Testis (tissue), 3 donors: Measurements from ENCODE around the gene SPG11. TPM values are rescaled to one million over a fixed set of nuclear protein-coding genes. Genes with fewer than 3 reads are reported as not detected.
"Not testable (repeated sequence)": the region's sequence is repeated elsewhere in the genome, so short reads cannot be mapped to it uniquely, and the experiment has no call there.

Experiments
- DNase-seq: peaks from one replicate; pipeline ENCODE4 v3.0.0-alpha.2; 2019
- H3K27ac ChIP-seq, 2 donors: fragments of 200-600 bp; sonication (generic); one replicate each; pipeline ENCODE4 v1.5.1; 2019
- H3K27me3 ChIP-seq: fragments of 200-600 bp; sonication (generic); one replicate; pipeline ENCODE4 v1.5.1; 2019
- H3K36me3 ChIP-seq: fragments of 200-600 bp; sonication (generic); one replicate; pipeline ENCODE4 v1.5.1; 2017; ENCODE audit warnings: low read depth; ENCODE audit errors: missing control alignments
- H3K4me1 ChIP-seq: fragments of 200-600 bp; sonication (generic); one replicate; pipeline ENCODE4 v1.5.1; 2019
- H3K4me3 ChIP-seq, 2 donors: fragments of 200-600 bp; sonication (generic); one replicate each; pipeline ENCODE4 v1.5.1; 2017 to 2019
- H3K9me3 ChIP-seq: fragments of 200-600 bp; sonication (generic); one replicate; pipeline ENCODE4 v1.5.1; 2017
- POLR2A ChIP-seq: fragments of 450-650 bp; IDR thresholded peaks from one replicate; pipeline ENCODE4 v1.6.1; 2017; ENCODE audit warnings: antibody characterized with exemption, mild to moderate bottlenecking, moderate library complexity
- WGBS, 2 donors: methylation state at CpG; one replicate each; pipeline ENCODE4 v1.1.5; 2018; 5-methylcytosine and 5-hydroxymethylcytosine counted together
- intact Hi-C: fragments of 100-400 bp; cut with DNase I; formaldehyde crosslinking; loops from one replicate; pipeline ENCODE4 v1.15.1; 2023; ENCODE audit warnings: low total_unique reads
- polyA plus RNA-seq: library from polyadenylated mRNA; stranded (reverse); fragments of 350-450 nt; fragmentation: Illumina TruSeq; extraction: RNeasy Lipid Tissue Mini Kit (QIAGEN cat#74804); gene quantifications from one replicate; pipeline ENCODE4 v1.2.3, GENCODE V29; 2014; ENCODE audit warnings: low read depth, low replicate concordance; ENCODE audit not compliant: insufficient read depth
- total RNA-seq, 2 donors: library from RNA; depleted of rRNA; stranded (reverse); fragments of >200 nt; gene quantifications; one replicate each; pipeline ENCODE4 v1.2.3, GENCODE V29; 2016
- TF ChIP-seq, protein P1 (sequence below), 3 experiments: fragments of 450-650 bp in 2 of 3; fragments of 200-600 bp in 1 of 3; sonication (generic) in 1 of 3; IDR thresholded peaks; one replicate each; pipeline ENCODE4 v1.5.1; 2016 to 2019; ENCODE audit warnings: antibody characterized with exemption in 3 of 3, mild to moderate bottlenecking in 2 of 3, moderate library complexity in 1 of 3

The SPG11 gene
- total and polyA plus RNA-seq, 3 donors from 2014 or later = 89.6 to 137 (median 127) TPM

DNA sequence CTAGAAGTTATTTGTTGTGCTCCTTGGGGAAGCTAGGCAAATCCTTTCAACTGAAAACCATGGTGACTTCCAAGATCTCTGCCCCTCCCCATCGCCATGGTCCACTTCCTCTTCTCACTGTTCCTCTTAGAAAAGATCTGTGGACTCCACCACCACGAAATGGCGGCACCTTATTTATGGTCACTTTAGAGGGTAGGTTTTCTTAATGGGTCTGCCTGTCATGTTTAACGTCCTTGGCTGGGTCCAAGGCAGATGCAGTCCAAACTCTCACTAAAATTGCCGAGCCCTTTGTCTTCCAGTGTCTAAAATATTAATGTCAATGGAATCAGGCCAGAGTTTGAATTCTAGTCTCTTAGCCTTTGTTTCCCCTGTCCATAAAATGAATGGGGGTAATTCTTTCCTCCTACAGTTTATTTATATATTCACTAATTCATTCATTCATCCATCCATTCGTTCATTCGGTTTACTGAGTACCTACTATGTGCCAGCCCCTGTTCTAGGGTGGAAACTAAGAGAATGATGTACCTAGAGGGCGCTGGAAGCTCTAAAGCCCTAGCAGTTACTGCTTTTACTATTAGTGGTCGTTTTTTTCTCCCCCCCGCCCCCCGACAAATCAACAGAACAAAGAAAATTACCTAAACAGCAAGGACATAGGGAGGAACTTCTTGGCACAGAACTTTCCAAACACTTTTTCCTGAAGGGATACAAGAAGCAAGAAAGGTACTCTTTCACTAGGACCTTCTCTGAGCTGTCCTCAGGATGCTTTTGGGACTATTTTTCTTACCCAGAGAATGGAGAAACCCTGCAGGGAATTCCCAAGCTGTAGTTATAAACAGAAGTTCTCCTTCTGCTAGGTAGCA is 47.0 kb upstream of the SPG11 start:
- Histone ChIP-seq H3K27ac (peak overlapping the region; percentile 98 to 99), H3K4me1 (peaks cover 3% of the 10 kb centered on the region), H3K4me3 (peak overlapping the region; percentile 92 to 97), H3K27me3 (no peaks in the 10 kb centered on the region), H3K36me3 (no peaks in the 10 kb centered on the region), H3K9me3 (no peaks in the 10 kb centered on the region)
- WGBS, 2 donors = 13 to 20% methylated on average over 11 of the region's 11 CpGs
- intact Hi-C loops = no loop called here
- TF ChIP-seq, protein P1, sequence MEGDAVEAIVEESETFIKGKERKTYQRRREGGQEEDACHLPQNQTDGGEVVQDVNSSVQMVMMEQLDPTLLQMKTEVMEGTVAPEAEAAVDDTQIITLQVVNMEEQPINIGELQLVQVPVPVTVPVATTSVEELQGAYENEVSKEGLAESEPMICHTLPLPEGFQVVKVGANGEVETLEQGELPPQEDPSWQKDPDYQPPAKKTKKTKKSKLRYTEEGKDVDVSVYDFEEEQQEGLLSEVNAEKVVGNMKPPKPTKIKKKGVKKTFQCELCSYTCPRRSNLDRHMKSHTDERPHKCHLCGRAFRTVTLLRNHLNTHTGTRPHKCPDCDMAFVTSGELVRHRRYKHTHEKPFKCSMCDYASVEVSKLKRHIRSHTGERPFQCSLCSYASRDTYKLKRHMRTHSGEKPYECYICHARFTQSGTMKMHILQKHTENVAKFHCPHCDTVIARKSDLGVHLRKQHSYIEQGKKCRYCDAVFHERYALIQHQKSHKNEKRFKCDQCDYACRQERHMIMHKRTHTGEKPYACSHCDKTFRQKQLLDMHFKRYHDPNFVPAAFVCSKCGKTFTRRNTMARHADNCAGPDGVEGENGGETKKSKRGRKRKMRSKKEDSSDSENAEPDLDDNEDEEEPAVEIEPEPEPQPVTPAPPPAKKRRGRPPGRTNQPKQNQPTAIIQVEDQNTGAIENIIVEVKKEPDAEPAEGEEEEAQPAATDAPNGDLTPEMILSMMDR (IDR thresholded peaks at IDR 0.05) = no peak
- TF ChIP-seq POLR2A = no peak
- peak; percentile 44 for DNase-seq

DNA sequence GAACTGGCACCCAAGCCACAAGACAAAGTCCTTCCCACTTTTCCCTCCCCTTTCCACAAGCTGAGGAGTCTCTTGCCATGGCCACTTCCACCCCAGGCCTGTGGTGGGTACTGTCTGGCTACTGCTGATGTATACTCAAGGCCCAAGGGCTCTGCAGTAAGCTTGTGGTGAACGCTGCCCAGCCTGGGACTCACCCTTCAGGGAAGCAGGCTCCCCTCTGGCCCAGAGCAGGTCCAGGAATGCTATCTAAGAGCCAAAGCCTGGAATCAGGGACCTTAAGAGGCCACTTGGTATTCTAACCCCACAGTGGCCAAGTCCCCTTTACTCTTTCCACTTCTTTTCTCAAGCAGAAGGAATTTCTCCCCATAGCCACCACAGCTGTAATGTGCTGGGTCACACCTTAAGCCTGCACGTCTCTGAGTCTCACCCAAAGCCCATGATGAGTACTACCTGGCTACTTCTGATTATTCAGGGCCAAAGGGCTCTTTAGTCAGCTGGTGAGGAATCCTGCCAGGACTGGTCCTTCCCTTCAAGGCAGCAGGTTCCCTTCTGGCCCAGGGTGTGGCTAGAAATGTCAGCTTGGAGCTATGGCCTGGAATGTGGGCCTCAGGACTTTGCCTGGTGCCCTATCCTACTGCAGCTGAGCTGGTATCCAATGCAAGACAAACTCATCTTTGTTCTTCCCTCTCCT is 43.6 kb upstream of the SPG11 start:
- no peaks in the 10 kb centered on the region for H3K4me1 ChIP-seq
- H3K4me3 ChIP-seq = no peak overlapping the region
- intact Hi-C loops = no loop called here
- DNase-seq = no peak
- TF ChIP-seq POLR2A = no peak
- TF ChIP-seq, protein P1 (IDR thresholded peaks at IDR 0.05) = no peak
- no peaks in the 10 kb centered on the region for H3K36me3 ChIP-seq
- no peak overlapping the region for H3K27ac ChIP-seq
- WGBS, 2 donors = 71 to 95% methylated on average over 2 of the region's 2 CpGs
- H3K27me3 ChIP-seq = no peaks in the 10 kb centered on the region
- no peaks in the 10 kb centered on the region for H3K9me3 ChIP-seq

DNA sequence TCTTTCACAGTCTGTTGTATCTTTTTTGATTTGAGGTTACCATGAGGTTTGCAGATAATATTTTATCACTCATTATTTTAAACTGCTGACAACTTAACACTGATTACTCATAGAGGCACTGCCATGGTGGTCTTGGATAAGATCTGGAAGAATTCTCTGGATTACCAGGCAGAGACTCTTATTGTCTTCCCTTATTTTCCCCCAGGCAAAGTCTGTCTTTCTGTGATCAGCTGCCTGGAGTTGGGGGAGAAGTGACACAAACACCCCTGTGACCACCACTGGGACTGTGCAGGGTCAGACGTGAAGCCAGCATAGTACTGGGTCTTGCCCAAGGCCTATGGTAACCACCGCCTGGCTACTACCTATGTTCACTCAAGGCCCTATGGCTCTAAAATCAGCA is 42.9 kb upstream of the SPG11 start:
- intact Hi-C loops = no loop called here
- no peak for DNase-seq
- WGBS, 2 donors = 93 to 100% methylated on average over 2 of the region's 2 CpGs
- H3K4me1 ChIP-seq = no peaks in the 10 kb centered on the region
- no peak for TF ChIP-seq POLR2A
- TF ChIP-seq, protein P1 (IDR thresholded peaks at IDR 0.05) = no peak
- H3K4me3 ChIP-seq = no peak overlapping the region
- no peaks in the 10 kb centered on the region for H3K27me3 ChIP-seq
- H3K27ac ChIP-seq = no peak overlapping the region
- H3K9me3 ChIP-seq = no peaks in the 10 kb centered on the region
- no peaks in the 10 kb centered on the region for H3K36me3 ChIP-seq

DNA sequence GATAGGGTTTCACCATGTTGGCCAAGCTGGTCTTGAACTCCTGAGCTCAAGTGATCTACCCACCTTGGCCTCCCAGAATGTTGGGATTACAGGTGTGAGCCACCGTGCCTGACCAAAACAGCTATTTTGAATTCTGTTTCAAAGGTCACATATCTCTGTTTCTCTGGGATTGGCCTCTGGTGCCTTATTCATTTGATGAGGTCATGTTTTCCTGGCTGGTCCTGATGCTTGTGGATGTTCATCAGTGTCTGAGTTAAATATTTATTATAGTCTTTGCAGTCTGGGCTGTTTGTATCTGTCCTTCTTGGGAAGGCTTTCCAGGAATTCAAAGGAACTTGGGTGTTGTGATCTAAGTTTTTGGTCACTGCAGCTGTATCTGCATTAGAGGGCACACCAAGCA is 42.5 kb upstream of the SPG11 start:
- H3K27me3 ChIP-seq = no peaks in the 10 kb centered on the region
- no peak for DNase-seq
- no peak overlapping the region for H3K4me3 ChIP-seq
- H3K27ac ChIP-seq = no peak overlapping the region
- no peaks in the 10 kb centered on the region for H3K4me1 ChIP-seq
- H3K9me3 ChIP-seq = no peaks in the 10 kb centered on the region
- intact Hi-C loops = no loop called here
- TF ChIP-seq POLR2A = no peak
- TF ChIP-seq, protein P1 (IDR thresholded peaks at IDR 0.05) = no peak
- H3K36me3 ChIP-seq = no peaks in the 10 kb centered on the region
- 72 to 80% methylated on average over 1 of the region's 1 CpG for WGBS, 2 donors

DNA sequence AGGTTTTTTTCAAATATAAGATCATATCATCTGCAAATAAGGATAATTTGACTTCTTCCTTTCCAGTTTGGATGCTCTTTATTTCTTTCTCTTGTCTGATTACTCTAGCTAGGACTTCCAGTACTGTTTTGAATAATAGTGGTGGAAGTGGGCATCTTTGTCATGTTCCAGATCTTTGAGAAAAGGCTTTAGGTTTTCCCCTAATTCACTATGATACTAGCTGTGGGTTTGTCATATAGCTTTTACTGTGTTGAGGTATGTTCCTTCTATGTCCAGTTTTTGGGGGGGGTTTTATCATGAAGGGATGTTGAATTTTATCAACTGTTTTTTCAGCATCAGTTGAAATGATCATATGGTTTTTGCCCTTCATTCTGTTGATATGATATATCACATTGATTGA is 37.2 kb upstream of the SPG11 start:
- H3K4me1 ChIP-seq, H3K4me3 ChIP-seq, DNase-seq, H3K27me3 ChIP-seq, intact Hi-C loops, H3K9me3 ChIP-seq, H3K36me3 ChIP-seq, H3K27ac ChIP-seq: not testable (repeated sequence)
